Fibroblast of skin of abdomen (primary cell): Measurements from ENCODE around the gene PRKAR1B.

Source experiments
- DNase-seq: peaks from one replicate; pipeline ENCODE4 v3.0.0-alpha.2; 2013

Gene PRKAR1B

GRCh38 chr7:537911-538634 is 189.0 kb downstream of the PRKAR1B start:
- peak; percentile 93 for DNase-seq

DNA sequence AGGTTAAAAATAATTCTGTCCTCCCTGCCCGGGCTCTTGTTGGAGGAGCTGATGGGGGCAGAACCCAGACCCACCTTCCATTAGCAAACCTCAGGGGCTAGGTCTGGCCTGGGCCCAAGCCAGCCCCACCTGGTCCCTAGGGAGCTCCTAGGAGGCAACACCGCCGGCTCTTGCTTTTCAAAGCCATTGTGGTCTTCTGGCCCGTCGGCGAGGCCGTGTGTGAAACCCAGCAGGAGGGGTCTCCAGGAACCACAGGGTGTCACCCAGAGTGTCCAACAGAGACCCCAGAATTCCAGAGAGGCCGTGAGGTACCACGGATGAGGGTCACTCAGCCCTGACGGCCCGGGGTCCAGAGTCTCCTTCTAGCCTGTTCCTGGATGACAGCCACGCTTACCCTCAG is 190.8 kb downstream of the PRKAR1B start:
- no peak for DNase-seq

DNA sequence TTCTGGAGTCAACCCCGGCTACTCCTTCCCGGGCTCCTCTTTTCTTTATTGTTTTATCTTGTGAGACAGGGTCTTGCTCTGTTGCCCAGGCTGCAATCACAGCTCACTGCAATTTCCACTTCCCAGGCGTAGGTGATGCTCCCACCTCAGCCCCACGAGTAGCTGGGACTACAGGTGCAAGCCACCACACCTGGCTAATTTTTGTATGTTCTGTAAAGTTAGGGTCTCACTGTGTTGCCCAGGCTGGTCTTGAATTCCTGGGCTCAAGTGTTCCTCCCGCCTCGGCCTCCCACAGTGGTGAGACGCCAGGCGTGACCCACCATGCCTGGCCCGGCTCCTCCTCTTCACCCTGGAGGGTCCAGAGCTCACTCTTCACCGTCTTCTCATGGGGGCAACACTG is 192.1 kb downstream of the PRKAR1B start:
- DNase-seq, result no peak

DNA sequence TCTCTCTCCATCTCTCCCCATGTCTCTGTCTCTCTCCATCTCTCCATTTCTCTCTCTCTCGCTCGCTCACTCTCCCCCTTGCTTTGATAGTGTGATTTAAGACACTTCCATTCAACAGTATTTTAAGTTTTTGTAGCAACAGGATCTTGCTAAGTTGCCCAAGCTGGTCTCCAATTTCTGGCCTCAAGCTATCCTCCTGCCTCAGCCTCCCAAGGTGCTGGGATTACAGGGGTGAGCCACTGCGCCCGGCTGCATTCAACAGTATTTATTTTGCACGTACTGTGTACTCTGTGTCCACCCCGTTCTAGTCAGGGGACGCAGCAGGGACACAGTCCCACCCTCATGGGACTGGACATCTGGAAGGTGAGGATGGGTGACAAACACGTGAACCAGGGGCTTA is 193.0 kb downstream of the PRKAR1B start:
- DNase-seq, result no peak

- DNase-seq, result no peak
Observed at GRCh38 chr7:533266-533665, 193.8 kb downstream of the PRKAR1B start.

DNA sequence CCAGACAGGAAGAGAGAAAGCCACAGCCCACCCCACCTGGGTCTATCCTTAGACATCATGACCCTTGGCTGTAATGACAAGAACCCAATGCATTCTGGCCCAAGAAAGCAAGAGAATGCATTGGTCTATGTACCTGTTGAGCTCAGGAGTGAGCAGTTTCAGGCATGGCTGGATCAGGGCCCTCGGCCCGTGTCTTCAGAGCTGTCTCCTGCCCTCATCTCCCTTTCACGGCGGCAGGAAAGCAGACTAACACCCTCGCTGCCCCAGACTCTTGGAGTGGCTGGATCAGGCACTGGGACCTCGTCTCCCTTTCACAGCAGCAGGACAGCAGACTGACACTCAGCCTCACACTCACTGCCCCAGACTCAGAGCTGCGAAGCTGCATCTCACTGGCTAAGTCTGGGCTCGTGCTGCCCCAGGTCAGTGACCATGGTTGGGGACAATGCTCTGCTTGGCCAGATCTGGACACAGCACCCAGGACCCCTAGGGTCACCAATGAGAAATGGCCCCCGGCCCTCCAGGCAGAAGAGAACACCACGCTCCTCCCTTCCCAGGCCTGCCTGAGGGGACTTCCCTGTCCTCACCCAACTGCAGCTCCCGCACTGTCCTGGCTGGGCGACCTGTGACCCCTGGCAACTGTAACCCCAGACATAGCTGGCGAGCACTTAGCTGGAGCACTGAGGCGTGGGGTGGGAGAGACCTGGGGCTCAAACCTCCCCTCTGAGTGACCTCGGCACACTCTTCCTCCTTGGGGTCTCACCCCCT is 194.5 kb downstream of the PRKAR1B start:
- no peak for DNase-seq

GRCh38 chr7:531777-532176 is 195.3 kb downstream of the PRKAR1B start:
- no peak for DNase-seq

DNA sequence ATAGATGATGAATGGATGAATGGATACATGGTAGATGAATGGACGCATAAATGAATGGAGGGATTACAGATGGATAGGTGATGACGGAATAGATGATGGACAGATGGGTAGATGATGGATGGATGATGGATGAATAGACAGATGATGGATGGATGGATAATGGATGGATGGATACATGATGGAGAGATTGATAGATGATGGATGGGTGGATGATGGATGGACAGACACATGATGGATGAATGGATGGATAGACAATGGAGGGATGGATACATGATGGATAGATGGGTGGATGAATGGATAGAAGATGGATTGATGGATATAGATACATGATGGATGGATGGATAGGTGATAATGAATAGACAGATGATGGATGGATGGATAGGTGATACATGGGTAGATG is 198.6 kb downstream of the PRKAR1B start:
- DNase-seq, result no peak

DNA sequence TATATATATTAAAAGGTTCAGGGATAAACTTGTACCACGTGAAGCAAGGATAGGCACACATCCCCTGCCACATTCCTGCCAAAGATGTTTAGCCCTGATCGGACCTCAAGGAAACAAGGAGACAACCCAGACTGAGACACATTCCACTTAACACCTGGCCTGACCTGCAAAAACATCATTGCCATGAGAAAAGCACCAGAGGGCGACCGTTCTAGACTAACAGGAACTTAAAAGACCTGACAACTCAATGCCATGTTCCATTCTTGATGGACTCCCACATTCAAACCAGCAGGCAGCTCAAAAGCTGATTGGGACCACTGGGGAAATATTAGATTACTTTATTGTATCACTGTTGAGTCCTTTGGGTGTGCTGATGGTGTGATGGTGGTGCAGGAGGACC is 199.4 kb downstream of the PRKAR1B start:
- no peak for DNase-seq

DNA sequence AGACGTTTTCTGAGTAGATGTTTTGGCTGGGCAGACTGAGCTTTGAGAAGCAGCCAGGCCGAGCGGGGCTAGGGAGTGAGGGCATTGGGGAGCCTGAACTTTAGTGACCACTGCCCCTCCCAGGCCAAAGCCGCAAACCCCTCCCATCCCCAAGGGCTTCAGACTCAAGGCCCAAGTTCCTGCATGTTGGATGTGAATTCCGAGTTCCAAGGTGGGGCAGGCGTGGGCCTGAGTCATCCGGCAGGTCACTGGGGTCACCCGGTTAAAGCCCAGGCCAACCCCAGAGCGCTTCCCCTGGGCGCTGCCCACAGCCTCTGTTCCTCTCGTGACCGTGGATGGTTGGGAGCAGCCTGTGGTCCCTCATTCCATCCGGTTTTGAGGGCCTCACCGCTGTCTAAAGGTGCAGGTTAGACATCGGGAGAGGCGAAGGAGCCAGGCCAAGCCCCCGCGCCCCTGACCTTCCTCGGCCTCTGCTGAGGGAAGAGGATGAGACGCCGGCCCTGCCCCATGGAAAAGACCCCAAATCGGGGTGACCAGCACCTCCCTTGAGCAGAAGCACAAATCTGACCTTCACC is 200.5 kb downstream of the PRKAR1B start:
- no peak for DNase-seq

GRCh38 chr7:525740-526139 is 201.3 kb downstream of the PRKAR1B start:
- DNase-seq, result no peak

- DNase-seq, result no peak
Observed at GRCh38 chr7:524800-525199, 202.3 kb downstream of the PRKAR1B start.

DNA sequence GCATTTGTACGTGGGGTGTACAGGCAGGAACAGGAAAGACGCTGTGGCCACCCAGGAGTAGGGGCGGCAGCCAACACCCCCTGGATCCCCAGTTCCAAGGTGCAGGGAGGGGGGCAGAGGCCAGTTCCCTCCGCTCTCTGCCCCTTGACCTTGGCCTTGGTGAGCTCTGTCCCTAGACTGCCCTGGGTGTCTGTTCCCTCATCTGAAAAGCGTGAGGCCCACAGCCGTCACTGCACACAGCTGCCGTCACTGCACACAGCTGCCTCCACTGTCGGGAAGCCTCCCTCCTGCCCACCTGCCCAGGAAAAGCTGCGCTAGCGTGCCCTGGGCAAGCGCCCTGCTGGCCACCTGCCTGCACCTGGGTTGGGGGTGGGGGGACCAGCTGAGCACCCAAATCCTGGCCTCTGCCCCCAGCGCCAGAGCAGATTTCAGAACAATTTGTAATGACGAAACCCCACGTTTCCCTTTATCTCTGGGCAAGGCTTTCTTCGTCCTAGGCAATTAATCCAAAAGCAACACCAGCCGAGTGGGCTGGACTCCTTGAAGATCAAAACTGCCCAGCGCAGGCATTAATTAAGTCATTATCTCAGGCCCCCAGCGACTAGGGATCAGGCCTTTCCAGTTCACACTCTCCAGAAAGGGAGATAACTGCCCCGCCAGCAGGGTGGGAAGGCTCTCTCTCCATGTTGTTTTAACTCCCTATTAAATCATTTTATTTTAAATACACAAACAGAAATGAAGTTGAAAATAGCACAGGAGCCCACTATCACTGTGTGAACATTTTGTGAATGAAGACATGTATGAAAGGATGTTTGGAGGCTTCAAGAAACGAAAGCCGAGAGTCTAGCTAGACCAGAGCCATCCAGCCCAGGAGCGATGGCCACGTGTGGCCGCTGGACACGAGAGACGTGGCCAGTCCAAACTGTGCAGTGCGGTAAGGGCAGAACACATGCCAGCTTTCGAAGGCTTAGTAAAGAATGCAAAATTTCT is 203.4 kb downstream of the PRKAR1B start:
- no peak for DNase-seq

GRCh38 chr7:522951-523314 is 204.1 kb downstream of the PRKAR1B start:
- no peak for DNase-seq

DNA sequence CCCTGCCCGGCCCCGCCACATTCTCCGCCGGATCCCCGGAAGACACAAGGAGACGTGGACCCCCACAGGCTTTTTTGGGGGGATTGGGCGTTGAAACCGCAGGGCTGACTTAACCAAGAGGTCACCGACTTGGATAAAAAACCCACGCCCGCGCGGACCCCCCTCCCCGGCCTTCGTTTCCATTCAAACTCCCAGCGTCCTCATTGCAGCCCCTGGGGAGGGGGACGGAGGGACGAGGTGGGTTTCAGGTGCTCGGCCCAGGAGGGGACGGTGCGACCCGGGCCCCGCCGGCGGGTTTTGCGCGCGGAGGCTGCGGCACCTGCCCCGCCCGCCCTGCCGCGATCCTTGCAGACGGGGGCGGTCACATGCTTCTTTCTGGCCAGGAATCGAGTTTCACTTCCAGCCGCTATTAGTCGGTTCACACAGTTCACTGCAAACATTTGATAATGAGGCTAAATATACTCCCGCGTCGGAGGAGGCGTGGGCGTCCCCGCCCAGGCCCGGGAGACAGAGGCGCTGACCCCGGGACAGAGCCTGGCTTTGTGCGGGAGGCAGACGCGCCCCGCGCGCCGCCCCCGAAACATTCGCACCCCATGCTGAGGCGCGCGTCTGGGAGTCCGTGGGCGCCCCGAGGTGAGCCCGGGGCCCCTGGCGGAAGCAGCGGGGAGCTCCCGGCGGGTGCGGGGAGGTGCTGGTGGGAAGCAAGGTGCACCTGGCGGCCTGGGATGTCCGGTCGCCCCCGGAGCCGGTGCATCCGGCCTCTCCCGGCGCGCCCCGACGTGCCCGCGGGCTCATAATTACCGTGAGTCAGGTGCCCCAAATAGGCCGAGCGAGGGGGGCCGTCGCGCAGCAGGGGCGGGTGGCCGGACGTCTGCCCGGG is 204.8 kb downstream of the PRKAR1B start:
- no peak for DNase-seq

DNA sequence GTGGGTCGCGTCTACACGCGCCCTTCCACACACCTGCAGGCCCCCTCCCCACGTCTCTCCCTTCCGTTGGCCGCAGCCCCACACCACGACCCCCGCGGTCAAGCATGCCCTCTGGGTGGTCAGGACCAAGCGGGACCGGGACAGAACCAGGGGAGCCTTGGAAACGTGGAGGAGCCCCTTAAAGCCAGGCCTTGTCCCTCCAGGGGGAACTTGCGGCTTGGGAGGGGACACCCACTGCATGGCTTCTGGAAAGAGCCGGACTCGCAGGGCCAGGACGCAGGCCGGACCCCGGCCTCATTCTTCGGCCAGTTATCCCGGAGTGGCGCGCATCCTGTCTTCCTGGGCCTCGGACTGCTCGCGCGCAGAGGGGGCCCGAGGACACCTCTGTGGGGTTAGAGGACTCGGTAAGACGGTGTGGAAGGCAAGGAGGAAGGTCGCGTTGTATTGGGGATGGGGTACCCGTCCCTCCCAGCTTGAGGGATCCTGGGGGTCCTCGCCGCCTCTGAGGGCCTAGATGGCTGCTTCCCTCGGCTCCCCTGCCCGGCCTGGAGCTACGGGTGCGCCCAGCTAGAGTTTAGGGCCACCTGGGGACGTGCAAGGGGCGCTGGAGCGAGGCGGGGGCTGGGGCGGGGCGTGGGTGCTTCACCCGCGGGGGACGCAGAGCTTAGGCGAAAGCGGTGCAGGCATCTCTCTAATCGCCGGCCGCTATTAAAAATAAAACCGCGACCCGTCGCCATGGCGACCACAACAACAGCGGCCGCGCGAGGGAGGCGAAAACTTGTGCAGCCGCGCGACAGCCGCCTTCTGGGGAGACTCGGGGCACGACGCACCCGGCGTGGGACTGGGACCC is 205.6 kb downstream of the PRKAR1B start:
- DNase-seq, result no peak

- no peak for DNase-seq
Observed at GRCh38 chr7:520503-521161, 206.4 kb downstream of the PRKAR1B start.

DNA sequence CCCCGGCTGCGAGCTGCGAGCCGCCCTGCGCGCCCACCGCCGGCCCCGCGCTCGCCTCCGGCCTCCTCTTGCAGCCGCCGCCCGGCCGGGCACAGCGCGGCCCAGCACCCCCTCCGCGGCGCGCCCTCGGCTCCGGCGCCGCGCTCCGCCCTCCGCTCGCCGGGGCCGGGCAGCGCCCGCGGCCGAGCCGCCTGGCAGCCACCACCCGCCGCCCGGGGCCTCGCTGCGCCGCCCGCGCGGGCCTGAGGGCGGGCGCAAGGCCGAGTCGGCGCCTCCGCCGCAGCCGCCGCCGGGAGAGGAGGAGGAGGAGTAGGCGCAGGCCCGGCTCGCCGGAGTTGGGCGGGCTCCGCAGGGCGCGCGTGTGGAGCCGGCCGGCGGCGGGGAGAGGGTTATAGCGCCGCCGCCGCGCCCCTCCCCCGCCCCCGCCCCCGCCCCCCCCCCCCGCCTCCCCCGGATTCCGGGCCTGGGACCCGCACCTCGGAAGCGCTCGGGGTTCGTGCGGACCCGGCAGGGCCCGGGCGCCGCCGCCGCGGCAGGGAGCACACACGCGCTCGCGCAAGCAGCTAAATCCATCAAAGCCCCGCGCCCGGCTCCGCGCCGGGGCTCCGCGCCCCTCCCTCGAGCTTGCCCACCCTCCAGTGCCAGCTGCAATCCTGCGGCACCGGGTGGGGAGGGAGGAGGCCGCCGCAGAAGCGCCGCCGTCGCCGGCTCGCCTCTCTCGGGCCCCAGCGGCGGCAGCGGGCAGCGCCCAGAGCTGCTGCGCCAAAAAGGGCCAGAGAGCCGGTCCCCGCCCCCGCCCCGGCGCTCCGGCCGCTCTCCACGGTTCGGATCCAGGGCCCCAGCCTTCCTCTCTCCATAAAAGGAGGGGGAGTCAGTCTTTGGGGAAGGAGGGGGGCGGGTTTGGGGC is 207.3 kb downstream of the PRKAR1B start, which contains the start of gene PDGFA:
Gene PDGFA (minus strand): TSS at position 363 of the 907 bp plus-strand sequence. CDS start 845 bp downstream, outside the sequence.
- peak; percentile 42 for DNase-seq
